Inferior parietal cortex (tissue), 1 donor: ENCODE measurements around the gene CRYBA2.

Source experiments
- DNase-seq: peaks from one replicate; pipeline ENCODE4 v3.0.0-alpha.2; 2016; ENCODE audit errors: extremely low spot score

CRYBA2 gene

DNA sequence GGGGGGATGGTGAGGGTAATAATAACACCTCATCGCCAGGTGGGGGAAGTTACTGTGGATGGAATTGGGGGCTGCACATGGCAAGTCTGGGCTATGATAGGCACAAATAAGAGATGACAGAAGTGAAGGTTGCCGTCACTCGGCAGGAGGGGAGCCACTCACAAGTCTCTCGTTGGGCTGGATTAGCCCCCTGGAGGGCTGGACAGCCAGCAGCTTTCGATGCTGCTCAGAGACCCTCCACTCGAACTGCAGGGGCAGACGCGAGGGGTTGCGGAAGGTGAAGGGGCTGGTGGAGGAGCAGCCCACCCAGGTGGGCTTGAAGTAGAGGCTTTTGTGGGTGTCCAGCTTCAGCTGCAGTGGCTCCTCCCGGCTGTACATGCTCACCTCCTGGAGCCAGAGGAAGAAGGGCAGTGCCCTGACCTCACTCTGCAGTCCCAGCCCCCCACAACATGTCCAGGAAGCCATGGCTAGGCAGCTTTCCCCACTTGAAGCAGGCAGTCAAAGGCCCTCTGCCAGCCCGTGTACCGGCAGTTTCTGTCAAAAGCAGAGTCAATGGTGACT lies 29.9 kb upstream of the CRYBA2 start:
- DNase-seq: no peak

DNA sequence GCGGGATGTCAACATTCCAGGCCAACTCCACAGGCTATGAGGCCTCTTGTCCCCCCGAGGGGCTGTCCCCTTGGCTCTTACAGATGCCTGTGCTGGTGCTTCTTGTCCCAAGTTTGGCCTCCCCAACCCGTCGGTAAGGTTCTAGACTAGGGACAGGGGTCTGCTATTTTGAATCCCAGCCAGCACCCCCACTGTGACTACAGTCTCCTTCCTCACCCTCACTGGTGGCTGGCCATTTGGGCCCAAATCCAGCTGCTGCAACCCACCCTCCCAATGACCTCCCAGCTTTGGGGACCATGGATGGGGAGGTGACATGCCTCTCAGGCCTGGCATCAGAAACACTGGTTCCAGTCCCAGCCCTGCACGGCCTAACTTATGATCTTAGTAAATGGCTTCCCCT lies 29.4 kb upstream of the CRYBA2 start:
- DNase-seq: no peak

DNA sequence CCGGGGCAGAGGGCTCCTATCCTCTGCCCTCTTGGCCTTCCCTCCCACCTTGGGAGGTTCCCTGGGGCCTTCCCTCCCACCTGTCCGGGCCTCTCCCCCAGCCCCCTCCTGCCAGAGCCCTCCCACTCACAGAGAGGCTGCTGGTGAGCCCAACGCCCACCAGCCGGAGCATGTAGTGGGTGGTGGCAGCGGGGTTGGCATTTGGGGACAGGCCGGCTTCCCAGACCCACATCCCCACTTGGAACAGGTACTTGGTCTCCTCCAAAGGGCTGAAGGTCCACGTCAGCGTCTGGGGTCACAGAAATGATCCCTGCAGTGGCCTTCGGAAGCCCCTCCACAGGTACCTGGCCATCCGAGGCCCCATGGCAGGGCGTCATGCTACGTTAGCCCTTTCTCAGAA lies 28.8 kb upstream of the CRYBA2 start:
- no peak for DNase-seq

DNA sequence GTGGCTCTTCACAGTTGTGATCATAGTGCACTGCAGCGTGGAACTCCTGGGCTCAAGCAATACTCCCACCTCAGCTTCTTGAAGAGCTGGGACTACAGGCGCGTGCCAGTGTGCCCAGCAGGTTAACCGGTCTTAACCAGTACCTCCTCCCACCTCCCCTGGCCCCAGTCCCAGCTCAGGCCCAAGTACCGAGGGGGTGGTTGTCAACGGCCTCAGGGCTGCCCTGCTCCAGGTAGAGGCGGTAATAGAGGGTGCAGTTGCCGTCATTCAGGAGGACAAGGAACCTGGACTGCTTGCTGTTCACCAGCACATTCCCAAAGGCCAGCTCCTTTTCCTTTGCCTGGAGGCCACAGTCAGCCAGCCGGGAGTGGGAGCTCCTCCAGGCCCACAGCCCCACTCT lies 28.4 kb upstream of the CRYBA2 start:
- no peak for DNase-seq

DNA sequence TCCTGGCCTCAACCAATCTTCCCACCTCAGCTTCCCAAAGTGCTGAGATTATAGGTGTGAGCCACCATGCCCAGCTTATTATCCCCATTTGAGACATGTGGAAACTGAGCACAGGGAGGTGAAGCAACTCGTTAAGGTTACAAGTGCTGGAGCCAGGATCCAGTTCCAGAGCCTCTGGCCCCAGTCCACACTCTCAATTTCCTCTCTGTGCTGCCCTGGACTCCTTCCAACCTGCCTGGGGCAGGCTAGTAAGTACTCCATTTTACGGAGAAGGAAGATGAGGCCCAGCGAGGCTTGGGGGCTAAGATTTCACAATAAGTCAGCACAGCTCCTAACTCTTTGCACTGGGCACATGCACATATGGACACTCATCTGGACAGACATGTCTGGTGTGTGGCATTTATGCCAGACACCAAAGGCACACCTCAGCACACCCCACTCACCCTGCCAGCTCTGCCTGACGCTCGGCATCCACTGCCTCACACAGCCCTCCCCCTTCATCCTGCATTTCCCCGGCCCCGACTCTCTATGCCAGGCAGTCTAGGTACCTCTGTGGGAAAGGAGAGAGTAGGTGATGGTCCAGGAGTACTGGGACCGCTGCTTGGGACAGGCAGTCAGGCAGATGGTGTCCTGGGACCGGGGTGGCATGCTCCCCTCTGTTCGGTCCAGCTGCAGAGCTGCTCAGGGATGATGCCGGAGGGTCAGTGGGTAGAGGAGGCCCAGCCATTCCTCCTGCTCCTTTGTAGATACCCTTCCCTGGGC lies 27.6 kb upstream of the CRYBA2 start:
- DNase-seq: no peak

DNA sequence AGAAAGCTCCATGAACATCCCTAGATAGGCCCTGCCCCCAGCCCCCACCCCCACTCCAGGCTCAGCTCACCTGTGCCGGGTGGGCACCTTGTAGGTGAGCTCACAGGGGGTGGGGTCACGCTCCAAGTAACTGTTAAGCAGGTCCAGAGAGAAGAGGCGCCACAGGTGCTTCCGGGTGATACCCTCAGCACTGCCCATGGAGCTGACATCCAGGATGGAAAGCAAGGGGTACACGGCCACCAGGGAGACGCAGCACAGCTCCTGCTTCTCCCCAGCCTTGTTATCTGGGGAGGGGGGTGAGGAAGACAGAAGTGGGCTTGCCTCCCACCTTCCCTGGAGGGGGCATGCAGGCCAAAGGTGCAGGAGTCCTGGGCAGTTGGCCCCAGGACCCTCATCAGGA lies 26.2 kb upstream of the CRYBA2 start:
- no peak for DNase-seq

DNA sequence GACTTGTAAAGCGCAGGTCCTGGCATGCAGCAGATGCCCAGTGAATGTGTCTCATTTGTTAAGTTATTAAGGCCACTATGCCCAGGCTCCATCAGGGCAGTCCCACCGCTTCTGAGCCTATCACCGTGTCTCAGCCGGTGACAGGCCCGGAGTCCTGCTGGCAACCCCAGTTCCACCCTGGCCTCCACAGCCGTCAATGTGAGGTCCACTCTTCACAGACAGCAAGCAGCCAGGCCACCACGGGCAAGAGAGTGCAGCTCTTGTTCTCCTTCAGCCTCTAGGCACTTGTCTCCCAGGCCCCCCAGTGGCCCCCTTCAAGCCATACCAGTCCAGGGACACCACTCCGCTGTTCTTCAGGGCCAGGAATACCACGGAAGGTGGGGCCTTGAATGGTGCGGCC lies 25.5 kb upstream of the CRYBA2 start:
- DNase-seq: no peak

DNA sequence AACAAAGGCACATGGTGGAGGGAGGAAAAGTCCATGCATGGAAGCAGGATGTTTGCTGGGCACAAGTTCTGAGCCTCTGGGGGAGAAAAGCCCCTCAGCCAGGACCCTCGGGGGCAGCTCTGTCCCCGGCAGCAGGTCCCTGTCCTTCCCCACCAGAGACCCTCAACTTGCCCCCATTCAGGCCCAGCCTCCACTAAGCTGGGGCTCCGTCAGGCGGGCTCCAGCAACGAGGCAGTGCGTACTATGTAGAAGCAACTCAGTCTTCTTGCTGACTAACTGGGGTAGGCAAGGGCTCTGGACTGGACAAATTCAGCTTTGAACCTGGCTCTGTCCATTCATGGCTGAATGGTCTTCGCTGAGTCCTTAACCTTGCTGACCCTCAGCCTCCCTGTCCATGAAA lies 25.1 kb upstream of the CRYBA2 start:
- DNase-seq: no peak

DNA sequence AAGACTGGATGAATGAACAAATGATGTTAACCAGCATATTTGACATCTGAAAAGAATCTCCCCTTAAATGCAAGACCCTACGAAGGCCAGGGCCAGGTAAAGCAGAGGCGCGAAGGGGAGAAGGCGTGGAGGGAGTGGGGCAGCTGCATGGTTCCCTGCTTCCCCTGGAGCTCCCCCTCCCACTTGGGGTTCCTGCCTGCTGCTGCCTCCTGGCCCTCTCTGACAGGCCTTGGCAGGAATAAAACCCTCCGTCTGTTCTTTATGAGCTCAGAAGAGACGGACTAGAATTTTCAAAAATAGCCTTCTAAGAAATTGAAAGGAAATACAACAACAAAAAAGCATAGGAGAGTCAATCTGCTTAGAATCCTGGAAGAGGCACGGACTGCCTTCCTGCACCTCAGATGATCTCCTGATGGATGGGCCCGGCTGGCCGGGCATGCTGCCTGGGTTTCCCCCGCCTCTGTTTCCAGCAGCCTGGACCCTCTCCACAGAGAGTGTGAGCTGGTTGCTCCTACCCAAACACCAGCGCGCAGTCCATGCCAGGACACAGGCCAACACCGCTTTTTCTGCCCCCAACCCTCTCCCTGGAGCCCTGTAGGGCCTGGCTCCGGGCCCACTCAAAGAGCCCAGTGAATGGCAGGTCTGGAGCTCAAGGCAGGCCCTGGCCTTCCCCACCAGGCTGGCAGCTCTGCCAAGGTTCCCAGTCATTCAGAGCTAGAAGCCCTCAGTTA lies 24.1 kb upstream of the CRYBA2 start:
- DNase-seq: no peak

DNA sequence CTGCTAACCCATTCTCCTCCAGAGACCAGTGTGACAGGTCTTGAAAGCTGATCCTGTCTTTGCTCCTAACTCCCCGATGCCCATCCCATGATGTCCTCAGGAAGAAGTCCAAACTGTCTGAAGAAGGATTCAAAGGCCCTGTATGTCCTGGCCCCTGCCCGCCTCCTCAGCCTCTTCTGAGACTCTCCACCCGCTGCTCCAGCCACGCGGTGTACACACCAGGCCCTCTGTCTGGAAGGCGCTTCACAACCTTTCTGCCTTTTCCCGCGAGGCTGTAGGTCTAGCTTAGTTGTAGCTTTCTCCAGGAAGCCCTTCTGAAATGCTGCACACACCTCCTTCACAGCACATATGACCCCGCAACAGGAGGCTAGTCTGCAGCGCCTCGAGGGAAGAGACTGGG lies 23.5 kb upstream of the CRYBA2 start:
- no peak for DNase-seq

DNA sequence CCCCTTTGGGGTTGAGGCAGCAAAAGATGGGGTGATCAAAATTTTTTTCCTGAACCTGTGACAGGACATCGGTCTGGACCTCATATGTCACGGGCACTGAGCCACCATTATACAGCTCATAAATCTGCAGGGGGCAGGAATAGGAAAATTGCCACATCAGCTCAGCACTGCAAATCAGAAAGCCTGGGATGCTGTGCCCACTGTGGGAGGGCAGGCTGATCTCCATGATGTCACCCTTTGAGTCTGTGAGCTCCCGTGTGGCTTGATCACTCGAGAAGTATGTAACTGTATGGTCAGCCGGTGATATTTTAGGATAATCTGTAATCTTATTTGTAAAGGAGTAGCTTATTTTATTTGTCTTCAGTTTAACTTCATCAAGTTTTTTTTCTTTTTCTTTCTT lies 17.7 kb upstream of the CRYBA2 start:
- no peak for DNase-seq

DNA sequence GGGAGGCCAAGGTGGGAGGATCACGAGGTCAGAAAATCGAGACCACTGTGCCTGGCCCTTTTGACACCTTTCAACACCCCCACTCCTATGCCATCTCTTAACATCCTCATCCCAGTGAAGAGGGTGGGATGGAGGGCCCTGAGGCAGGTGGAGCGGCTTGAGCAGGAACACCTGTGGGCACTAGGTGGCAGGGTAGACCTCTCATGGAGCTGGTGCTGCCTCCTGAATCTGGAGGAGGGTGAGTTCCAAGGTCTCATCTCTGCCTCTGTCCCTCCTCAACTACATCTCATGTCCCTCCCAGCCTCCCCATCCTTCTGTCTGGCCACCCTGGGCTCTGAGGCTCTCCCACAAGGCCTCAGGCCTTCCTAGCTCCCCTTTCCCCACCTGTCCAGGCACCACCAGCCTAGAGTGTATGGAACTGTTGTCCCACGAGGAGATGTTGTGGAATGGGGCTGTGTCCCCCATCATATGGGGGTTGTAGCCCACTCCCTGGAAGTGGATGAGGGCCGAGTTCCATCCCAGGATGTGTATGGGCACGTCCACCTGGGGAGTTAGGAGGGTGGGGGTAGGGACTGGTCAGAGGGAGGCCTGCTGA lies 17.0 kb upstream of the CRYBA2 start:
- no peak for DNase-seq

DNA sequence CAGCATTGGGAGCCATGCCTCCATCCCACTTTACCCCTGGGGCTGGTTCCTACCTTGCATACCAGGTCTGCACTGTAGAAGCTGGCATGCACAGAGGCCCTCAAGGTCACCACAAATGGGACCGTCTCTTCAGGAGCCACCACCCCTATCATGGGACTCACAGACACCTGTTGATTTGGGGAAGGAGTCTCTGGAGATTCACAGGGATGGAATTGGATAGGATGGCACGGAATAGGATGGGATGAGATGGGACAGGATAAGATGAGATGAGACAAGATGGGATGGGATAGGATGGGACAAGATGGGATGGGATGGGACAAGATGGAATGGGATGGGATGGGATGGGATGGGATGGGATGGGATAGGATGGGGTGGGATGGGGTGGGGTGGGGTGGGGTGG lies 16.1 kb upstream of the CRYBA2 start:
- no peak for DNase-seq

DNA sequence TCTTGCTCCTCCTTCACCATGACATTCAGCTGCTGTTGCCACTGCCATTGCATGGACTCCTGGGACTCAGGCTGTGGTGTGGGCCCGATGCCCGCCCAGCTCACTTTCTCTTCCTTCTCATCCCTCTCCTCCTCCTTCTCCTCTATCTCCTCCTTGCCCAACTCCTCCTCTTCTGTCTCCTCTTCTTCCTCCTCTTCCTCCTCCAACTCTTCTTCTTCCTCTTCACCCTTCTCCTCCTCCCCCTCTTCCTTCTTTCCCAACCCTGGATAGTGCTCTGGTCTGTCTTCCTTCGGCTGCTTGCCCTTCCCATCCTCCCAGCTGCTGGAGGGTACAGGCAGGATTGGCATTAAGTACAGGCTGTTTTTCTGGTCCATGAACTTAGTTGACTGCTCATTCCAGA lies 10.8 kb upstream of the CRYBA2 start:
- DNase-seq: no peak

DNA sequence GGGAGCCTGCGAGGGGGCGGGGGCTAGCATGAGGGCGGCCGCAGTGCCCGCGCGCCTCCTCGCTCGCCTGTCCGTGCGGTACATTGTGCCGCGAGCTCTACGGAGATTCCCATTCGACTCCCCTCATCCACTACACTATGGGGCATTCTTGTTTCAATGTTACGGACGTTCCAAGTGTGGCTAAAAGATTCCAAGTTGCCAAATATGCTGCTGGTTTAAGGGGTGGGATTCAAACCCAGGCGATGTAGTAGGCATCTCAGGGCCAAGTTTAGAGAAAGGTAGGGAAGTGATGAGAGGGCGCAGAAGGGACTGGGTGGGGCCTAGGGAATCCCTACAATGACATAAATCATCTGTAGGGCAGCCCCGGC lies 10.0 kb upstream of the CRYBA2 start:
- no peak for DNase-seq

DNA sequence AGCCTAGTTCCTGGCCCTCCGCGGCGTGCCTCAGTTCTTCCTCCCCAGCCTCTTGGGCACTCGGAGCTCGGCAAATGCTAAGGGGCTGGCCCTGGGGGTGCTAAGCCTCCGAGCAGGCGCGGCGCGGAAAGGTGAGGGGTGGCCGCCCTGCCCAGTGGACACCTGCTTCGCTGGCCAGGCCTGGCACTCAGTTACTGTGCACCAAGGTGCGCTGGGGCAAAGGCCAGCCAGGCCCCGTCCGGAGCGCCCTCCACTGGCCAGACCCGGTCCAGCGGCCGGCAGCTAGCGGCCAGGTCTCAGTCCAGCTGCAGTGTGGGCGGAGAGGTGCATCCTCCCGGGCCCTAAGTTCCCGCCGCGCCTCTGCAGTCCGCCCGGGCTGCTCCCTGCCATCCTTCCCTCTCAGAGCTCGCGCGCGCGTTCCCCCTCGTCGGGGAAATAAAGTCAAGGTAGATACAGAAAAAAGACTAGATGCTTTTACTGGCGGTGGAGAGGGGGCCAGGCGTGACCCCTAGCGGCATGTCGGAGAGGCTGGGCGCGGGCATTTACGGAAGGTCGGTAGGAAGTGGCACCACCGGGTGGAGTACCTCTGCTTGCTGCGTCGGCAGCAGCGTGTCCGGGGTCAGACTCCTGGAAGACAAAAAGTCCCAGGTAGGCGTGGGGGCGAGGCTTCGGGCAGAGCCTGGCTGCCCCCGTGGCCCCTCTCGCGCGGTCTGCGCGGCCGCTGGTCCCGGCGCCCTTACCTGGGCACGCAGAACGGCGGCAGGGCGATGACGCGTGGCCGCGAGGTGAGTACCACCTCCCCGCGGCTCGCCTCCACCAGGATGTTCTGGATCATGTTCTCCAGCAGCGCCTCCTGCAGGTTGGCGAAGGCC lies 9.4 kb upstream of the CRYBA2 start:
- no peak for DNase-seq

DNA sequence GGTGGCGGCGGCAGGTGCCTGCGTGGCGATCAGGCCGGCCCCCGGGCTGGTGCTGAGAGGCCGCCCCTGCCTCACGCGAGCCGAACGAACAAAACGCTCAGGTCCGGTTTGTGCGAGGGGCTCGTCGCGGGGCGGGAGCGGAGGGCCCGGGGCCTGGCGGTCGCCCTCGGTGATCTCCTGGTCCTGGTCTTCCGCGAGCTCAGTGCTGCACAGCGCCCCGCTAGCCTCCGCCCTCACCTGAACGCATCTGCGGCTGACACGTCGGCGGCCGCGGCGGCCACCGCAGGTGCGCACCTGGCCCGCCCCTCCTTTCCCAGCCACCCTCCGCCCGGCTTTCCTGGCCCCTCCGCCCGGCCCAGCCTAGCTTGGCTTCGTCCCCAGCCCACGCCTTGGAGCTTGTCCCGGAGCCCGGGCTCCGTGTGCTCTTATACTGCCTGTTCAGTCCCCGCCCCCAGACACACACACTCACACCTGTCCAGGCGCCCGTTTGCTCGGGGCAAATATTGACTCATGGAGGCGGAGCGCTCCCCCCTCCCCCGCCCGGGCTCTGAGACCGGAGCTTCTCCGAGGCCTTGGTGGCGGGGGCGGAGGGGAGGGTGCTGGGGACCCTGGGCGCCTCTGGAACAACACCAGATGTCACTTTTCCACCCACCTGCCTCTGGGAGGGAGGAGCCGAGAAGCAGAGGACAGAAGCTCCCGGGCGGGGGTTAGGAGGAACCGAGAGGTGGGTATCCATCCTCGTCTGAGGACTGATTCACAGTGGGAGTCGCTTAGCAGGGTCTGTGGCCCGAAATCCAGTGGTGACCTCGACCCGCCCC lies 8.6 kb upstream of the CRYBA2 start:
- no peak for DNase-seq

DNA sequence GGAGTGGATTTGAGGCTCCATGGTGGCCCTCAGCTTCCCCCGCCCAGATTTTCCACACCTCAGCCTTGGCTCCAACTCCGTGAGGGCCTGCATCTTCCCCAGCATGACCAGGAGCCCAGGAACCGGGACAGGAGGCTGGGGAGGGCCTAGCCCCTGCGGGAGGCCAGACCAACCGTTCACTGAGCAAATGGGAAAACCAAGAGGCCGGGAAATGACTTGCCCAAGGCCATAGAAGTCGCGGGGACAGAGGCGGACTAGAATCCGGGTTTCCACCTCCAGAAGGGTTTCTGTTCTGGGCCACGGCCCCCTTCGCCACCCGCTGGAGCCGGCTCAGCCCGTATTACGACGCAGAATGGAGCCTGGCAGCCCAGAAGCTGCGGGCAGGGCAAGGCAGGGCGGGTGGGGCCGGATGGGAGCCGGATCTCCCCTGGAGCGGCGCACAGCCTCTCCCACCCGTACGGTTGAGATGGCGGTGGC lies 7.9 kb upstream of the CRYBA2 start:
- no peak for DNase-seq

DNA sequence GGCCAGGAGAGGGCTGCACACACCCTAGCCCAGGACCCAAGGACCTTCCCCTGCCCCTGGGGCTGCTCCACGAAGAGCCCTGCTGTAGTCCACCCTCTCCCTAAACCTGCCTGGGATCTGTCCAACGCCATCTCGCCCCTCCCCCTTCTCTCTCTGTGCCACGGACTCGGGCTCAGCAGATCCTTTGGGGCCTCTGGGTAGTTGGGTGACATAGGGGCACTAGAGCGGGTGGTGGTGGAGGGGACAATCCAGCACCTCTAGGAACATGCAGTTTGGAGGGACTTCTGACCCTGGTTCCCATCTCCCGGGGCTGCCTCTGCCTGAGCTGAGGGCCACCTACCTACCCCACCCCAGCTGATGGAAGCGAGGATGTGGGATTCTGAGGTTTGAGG lies 7.3 kb upstream of the CRYBA2 start:
- no peak for DNase-seq

DNA sequence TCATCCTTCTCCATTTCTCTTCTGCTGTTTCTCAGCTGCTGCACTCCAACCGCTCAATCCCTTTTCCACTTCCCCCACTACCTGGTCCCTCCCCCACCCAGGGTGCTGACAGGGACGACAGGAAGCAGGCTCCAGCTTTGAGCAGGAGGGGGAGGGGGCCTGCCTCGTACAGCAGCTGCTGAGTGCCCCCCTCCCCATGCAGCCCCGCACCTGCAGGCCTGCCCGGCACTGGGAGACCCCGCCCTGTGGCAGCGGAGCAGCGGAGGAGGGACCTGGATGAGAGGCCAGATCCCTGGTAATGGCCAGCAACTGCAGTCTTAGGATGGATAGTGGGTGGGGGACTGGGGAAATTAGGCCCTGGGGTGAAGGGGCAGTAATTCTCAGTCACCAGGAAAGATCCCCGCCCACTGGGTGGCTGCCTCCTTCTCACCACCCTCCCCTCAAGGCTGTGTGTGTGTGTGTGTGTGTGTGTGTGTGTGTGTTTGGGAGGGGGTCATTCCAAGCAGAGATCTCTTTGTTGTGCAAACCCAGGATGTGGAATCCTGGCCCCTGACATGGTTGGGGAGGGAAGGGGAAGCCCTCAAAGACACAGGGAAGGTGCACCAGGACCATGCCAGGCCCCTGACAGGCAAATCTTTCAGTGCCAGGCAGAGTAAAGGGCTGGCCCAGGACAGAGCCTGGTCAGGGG lies 6.8 kb upstream of the CRYBA2 start:
- no peak for DNase-seq
